ENCODE results near the gene BBS10. TPM values are rescaled to one million over a fixed set of nuclear protein-coding genes. Genes with fewer than 3 reads are reported as not detected.
"Not testable (repeated sequence)": the region's sequence is repeated elsewhere in the genome, so short reads cannot be mapped to it uniquely, and the experiment has no call there.

The BBS10 gene
- total RNA-seq, 1 experiment from 2014 or later: 11.5 TPM

DNA sequence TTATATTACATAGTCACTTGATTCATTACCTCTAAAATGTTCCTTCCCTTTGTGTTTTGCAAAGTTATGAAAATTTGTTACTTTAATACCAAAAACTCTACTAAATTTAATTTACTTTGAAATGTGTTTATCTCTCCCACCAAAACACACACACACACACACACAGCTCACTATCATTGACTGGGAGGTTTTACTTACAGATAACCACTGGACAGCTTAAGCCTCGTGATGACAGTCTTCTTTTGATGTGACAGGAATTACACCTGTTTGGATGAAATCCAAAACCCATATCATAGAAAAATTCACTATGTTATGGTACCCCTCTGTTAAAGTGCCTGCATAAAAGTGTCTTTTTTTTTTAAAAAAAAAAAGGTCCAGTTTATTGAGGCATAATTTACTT is 15.6 kb downstream of the BBS10 start:
- no peak for DNase-seq (ENCODE audit: low read depth)

DNA sequence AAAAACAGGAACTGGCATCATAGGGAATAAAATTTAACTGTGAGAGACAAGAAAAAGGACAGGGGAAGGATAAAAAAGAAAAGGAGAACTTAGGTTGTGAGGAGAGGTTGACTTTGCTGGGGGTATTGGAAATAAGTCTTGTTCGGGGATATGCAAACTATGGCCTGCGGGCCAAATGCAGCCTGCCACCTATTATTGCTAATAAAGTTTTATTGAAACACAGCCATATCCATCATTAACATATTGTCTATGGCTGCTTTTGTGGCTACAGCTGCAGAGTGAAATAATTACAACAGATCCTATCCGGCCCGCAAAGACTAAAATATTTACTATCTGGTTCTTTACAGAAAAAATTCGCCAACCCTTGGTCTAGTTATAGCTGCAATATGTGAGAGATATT is 18.6 kb downstream of the BBS10 start:
- no peak for DNase-seq (ENCODE audit: low read depth)

GRCh38 chr12:76329159-76329558 is 19.1 kb downstream of the BBS10 start:
- DNase-seq (ENCODE audit: low read depth): peak; percentile 93

DNA sequence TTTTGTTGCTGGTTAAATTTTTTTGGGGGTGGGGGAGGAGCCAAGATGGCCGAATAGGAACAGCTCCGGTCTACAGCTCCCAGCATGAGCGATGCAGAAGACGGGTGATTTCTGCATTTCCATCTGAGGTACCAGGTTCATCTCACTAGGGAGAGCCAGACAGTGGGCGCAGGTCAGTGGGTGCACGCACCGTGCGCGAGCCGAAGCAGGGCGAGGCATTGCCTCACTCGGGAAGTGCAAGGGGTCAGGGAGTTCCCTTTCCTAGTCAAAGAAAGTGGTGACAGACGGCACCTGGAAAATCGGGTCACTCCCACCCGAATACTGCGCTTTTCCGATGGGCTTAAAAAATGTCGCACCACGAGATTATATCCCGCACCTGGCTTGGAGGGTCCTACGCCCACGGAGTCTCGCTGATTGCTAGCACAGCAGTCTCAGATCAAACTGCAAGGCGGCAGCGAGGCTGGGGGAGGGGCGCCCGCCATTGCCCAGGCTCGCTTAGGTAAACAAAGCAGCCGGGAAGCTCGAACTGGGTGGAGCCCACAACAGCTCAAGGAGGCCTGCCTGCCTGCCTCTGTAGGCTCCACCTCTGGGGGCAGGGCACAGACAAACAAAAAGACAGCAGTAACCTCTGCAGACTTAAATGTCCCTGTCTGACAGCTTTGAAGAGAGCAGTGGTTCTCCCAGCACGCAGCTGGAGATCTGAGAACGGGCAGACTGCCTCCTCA is 28.5 kb downstream of the BBS10 start:
- not testable (repeated sequence) for DNase-seq (ENCODE audit: low read depth)

DNA sequence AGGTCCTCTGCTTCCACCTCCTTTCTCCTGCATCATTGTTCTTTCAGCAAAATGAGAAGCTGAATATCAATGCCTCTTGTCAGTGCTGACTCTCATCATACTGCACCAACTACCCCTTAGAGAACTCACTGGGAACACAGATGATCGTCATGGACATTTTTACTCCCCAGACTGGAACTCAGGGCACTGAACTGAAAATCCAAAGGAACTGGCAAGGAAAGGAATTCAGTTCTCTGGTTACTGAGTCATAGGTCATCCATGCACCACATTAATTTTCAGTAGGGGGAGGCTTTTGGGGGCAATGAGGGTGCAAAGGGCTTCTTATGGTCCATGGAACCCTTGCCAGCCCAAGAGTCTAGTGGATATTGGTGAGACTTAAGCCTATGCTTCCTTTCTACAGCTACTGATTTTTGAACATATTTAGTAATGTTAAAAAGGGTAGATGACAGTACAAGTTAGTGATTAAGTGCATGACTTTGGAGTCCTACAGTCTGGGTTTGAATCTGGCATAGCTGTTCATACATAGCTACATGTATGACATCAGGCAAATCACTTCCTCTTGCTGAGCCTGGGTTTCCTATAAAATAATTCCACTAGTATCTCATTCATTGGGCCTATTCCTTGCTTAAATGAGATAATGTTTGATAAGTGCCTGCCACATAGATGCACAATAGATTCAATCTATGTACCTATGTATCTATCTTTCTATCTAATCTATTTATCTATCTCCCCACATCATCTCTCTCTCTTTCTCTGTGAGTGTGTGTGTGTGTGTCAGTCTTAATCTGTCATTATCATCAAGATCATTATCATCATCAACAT is 29.2 kb downstream of the BBS10 start:
- no peak for DNase-seq (ENCODE audit: low read depth)

- DNase-seq (ENCODE audit: low read depth): no peak
Measured at GRCh38 chr12:76317976-76318375, 30.2 kb downstream of the BBS10 start.

DNA sequence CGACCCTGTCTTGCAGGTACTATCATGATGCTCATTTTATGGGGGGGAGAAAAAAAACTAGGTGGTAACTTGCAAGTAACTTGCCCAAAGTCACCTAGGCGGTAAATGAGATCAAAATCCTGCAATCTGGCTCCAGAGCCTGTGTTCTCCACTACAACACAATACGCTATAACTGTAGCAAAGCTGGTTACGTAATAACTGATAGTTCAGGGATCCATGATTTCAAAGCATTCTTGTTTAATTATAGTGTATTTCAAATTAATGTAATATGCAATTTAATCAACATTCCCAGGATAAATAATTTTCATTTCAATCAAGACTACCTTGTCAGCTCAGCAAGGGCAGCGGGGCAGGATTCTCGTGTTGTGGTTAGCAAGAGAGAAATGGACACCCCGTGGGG is 31.7 kb downstream of the BBS10 start:
- no peak for DNase-seq (ENCODE audit: low read depth)

DNA sequence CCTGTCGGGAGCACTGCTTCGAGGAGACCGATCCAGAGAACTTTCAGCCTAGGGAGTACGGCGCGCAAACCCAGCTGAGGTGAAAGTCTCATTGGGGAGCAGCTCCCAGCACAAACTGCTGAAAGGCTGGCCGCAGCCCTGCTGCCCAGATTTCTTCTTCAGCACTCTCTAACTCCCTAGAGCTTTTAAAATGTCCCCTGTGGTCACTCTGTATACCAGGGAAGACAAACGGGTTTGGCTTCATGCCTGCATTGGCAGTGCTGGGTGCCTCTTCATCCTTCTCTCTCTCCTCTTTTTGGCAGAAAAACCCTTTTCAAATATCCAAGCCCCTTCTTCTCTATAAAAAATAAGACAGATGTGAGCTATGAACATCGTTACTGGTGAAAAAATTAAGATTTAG is 34.9 kb downstream of the BBS10 start:
- DNase-seq (ENCODE audit: low read depth): no peak

DNA sequence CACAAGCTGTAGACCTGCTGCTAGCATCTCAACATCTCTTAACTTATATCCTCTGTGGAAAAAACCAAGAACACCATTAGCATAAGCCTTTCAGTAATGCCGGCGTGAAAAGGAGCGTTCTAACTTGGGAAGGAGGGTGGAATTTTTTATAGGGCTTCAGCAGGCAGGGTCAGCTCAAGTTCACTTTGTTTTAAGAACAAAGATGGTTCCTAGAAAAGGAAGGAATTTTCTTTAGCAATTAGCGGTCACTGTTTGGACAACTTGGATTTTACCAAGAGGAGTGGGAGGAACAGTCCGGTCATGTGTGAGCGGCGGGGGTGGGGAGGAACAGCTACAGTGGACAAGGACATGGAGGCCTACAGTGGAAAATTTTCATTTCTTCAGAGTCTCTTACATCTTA is 35.9 kb downstream of the BBS10 start:
- DNase-seq (ENCODE audit: low read depth): no peak

DNA sequence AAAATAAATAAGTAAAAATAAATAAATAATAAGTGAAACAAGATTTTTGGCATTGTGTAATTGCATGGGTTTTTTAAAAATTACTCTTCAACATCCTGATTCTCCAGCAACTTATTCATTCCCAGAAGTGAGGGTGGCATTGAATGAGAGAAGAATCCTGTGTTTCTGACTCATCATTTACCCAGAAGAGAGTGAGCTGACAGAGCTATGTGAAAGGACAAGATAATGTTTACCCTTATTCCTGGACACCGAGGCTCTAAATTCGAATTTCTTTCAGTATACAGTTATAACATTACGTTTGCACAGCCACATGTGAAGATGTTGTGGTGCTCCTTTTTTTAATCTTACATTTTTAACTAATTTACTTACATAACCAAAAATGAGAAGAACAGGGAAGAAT is 36.4 kb downstream of the BBS10 start:
- peak; percentile 21 for DNase-seq (ENCODE audit: low read depth)

DNA sequence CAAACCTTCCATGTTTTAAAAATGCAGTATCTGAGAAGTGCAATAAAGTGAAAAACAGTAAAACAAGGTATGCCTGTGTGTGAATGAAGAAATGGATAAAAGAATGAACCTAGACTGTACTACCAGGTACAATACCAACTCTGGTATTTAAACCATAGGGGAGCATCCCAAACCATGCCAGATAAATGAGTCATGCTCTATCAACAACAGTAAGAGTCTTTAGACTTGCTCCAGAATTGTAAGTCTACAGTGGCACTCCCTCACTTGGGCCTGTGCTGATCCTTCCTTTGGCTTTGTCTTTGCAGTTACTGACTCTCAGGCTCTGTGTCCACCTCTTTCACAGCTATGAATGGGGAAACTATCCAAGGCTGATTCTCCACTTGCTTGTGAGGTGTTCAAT is 38.1 kb downstream of the BBS10 start:
- DNase-seq (ENCODE audit: low read depth): peak; percentile 63

GRCh38 chr12:76308866-76309265 is 39.3 kb downstream of the BBS10 start:
- DNase-seq (ENCODE audit: low read depth): no peak

GRCh38 chr12:76307083-76307482 is 41.1 kb downstream of the BBS10 start:
- no peak for DNase-seq (ENCODE audit: low read depth)

DNA sequence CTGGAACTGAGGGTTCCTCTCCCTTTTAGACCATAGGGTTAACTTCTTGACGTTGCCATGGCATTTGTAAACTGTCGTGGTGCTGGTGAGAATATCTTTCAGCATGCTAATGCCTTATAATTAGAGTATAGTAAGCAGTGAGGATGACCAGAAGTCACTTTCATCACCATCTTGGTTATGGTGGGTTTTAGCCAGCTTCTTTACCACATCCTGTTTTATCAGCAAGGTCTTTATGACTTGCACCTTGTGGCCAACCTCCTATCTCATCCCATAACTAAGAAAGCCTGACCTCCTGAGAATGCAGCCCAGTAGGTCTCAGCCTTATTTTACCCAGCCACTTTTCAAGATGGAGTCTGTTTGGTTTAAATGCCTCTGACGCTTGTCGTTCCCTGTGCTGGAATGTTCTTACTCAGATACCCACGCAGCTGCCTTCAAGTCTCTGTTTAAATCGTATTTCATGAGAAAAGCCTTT is 44.2 kb downstream of the BBS10 start:
- DNase-seq (ENCODE audit: low read depth): peak; percentile 65

DNA sequence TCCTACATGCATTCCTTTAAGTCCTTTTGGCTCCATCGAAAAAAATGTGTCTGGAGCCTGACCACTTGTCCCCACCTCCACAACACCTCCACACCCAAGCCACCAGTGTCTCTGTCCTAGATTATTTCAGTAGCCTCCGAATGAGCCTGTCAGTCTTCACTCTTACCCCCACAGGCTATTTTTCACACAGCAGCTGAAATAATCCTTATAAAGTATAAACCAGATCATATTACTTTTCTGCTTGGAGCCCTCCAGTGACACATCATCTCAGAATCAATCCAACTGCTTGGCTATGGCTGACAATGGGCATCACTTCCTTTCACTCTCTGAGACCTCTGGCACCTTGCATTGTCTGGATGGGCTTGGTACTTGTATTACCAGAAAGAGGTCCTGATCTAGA is 44.9 kb downstream of the BBS10 start:
- peak; percentile 66 for DNase-seq (ENCODE audit: low read depth)

GRCh38 chr12:76300297-76300665 is 47.9 kb downstream of the BBS10 start:
- DNase-seq (ENCODE audit: low read depth): no peak

GRCh38 chr12:76299536-76300296 is 48.5 kb downstream of the BBS10 start:
- no peak for DNase-seq (ENCODE audit: low read depth)

Small RNAs within 50 kb of the gene (small RNA-seq; reads per million reads assigned to genes)
- not detected for gene RN7SKP172

Other genes starting within 250 kb of the BBS10 start
- 24.0 and 28.0 TPM in 2 replicates for gene OSBPL8, start 211.4 kb upstream of the BBS10 start, total RNA-seq (2014; rRNA removed; shearing (Covaris generic))